Mesenchymal stem cell (in vitro differentiated cells and primary cell): Measurements from ENCODE around the gene RERG.

Source experiments
- DNase-seq: peaks from one replicate; pipeline ENCODE4 v3.0.0-alpha.2; 2013
- H2AFZ ChIP-seq: one replicate; pipeline ENCODE4 v1.6.1; 2013; ENCODE audit warnings: low read depth, mild to moderate bottlenecking, control low read depth, inconsistent platforms, low read length, moderate library complexity
- H2AK5ac ChIP-seq: 2 replicates; pipeline ENCODE4 v1.6.1; 2013; ENCODE audit warnings: low read length, moderate library complexity, mild to moderate bottlenecking, inconsistent platforms; ENCODE audit not compliant: severe bottlenecking
- H2BK120ac ChIP-seq: one replicate; pipeline ENCODE4 v1.6.1; 2013; ENCODE audit warnings: low read depth, mild to moderate bottlenecking, inconsistent platforms, low read length, moderate library complexity
- H2BK12ac ChIP-seq, 2 experiments: one replicate each; pipeline ENCODE4 v1.6.1; 2013; ENCODE audit warnings: inconsistent platforms in 2 of 2, low read length in 2 of 2, mild to moderate bottlenecking in 2 of 2, moderate library complexity in 2 of 2, control low read depth in 1 of 2
- H2BK15ac ChIP-seq: one replicate; pipeline ENCODE4 v1.6.1; 2013; ENCODE audit warnings: mild to moderate bottlenecking, low read depth, inconsistent platforms; ENCODE audit not compliant: poor library complexity, severe bottlenecking
- H2BK5ac ChIP-seq: 2 replicates; pipeline ENCODE4 v1.6.1; 2013; ENCODE audit warnings: low read depth, mild to moderate bottlenecking, low read length, control low read depth, inconsistent platforms; ENCODE audit not compliant: poor library complexity, severe bottlenecking
- H3K14ac ChIP-seq, 2 experiments: one replicate each; pipeline ENCODE4 v1.6.1; 2013; ENCODE audit warnings: inconsistent platforms in 2 of 2, low read length in 2 of 2, control low read depth in 1 of 2, mild to moderate bottlenecking in 1 of 2, moderate library complexity in 1 of 2
- H3K18ac ChIP-seq, 2 experiments: one replicate each; pipeline ENCODE4 v1.6.1; 2013; ENCODE audit warnings: inconsistent platforms in 2 of 2, low read length in 2 of 2, control low read depth in 1 of 2, low read depth in 1 of 2, mild to moderate bottlenecking in 1 of 2
- H3K23ac ChIP-seq, 2 experiments: one replicate each; pipeline ENCODE4 v1.6.1; 2013; ENCODE audit warnings: inconsistent platforms in 2 of 2, low read length in 2 of 2, mild to moderate bottlenecking in 2 of 2, moderate library complexity in 2 of 2, control low read depth in 1 of 2
- H3K27ac ChIP-seq: 2 replicates; pipeline ENCODE4 v1.5.1; 2013; ENCODE audit warnings: mild to moderate bottlenecking, moderate library complexity, low read length, control low read depth, inconsistent platforms; ENCODE audit not compliant: poor library complexity, severe bottlenecking
- H3K27me3 ChIP-seq, 2 experiments: 2 replicates each; pipeline versions ENCODE4 v1.6.1 to v1.7.0; 2013; ENCODE audit warnings: low read length in 2 of 2, mild to moderate bottlenecking in 2 of 2, moderate library complexity in 2 of 2, control low read depth in 1 of 2, inconsistent platforms in 1 of 2; ENCODE audit not compliant: control insufficient read depth in 1 of 2, insufficient read depth in 1 of 2
- H3K36me3 ChIP-seq, 2 experiments: 2 replicates each; pipeline versions ENCODE4 v1.6.1 to v1.7.0; 2013; ENCODE audit warnings: low read length in 2 of 2, control low read depth in 1 of 2, inconsistent platforms in 1 of 2, low read depth in 1 of 2, mild to moderate bottlenecking in 1 of 2; ENCODE audit not compliant: insufficient read depth in 2 of 2, control insufficient read depth in 1 of 2
- H3K4ac ChIP-seq, 2 experiments: one replicate each; pipeline ENCODE4 v1.6.1; 2013; ENCODE audit warnings: inconsistent platforms in 2 of 2, low read length in 2 of 2, mild to moderate bottlenecking in 2 of 2, moderate library complexity in 2 of 2, control low read depth in 1 of 2, low read depth in 1 of 2
- H3K4me1 ChIP-seq: 2 replicates; pipeline ENCODE4 v1.6.1; 2013; ENCODE audit warnings: low read depth, low read length, control low read depth; ENCODE audit not compliant: control insufficient read depth, insufficient read depth
- H3K4me2 ChIP-seq: 2 replicates; pipeline ENCODE4 v1.6.1; 2013; ENCODE audit warnings: low read length, mild to moderate bottlenecking, inconsistent platforms; ENCODE audit not compliant: poor library complexity, severe bottlenecking
- H3K4me3 ChIP-seq, 2 experiments: 2 replicates each; pipeline versions ENCODE4 v1.5.1 to v1.7.0; 2013; ENCODE audit warnings: low read length in 2 of 2, mild to moderate bottlenecking in 2 of 2, control low read depth in 1 of 2, low read depth in 1 of 2; ENCODE audit not compliant: insufficient read depth in 1 of 2
- H3K79me1 ChIP-seq: replicated peaks from 2 replicates; pipeline ENCODE4 v1.6.1; 2013; ENCODE audit warnings: mild to moderate bottlenecking, control low read depth, low read length, inconsistent platforms; ENCODE audit not compliant: poor library complexity, severe bottlenecking
- H3K9ac ChIP-seq: 2 replicates; pipeline ENCODE4 v1.7.0; 2013; ENCODE audit warnings: mild to moderate bottlenecking, low read length, moderate library complexity
- H3K9me3 ChIP-seq: 2 replicates; pipeline ENCODE4 v1.7.0; 2013; ENCODE audit warnings: mild to moderate bottlenecking, low read length; ENCODE audit not compliant: control insufficient read depth
- H4K8ac ChIP-seq: one replicate; pipeline ENCODE4 v1.6.1; 2013; ENCODE audit warnings: inconsistent platforms, mild to moderate bottlenecking, low read length, moderate library complexity
- H4K91ac ChIP-seq: one replicate; pipeline ENCODE4 v1.6.1; 2013; ENCODE audit warnings: mild to moderate bottlenecking, low read length, inconsistent platforms
- WGBS: methylation state at CpG from one replicate; pipeline ENCODE4 v1.1.7; 2013; ENCODE audit warnings: mixed read lengths; 5-methylcytosine and 5-hydroxymethylcytosine counted together

Gene RERG

GRCh38 chr12:15201456-15201855, 19.8 kb downstream of the RERG start:
- DNase-seq = no peak
- no peak overlapping the region for H3K4me3 ChIP-seq
- no peak overlapping the region for H2BK5ac ChIP-seq
- no peak overlapping the region for H3K14ac ChIP-seq
- no peak overlapping the region for H3K4ac ChIP-seq
- H3K9me3 ChIP-seq = no peaks in the 10 kb centered on the region
- no peak overlapping the region for H3K9ac ChIP-seq
- no peak overlapping the region for H2BK12ac ChIP-seq
- no peaks in the 10 kb centered on the region for H3K79me1 ChIP-seq
- no peak overlapping the region for H3K23ac ChIP-seq
- H2BK15ac ChIP-seq = no peak overlapping the region
- H3K4me2 ChIP-seq = no peak overlapping the region
- no peak overlapping the region for H2AFZ ChIP-seq
- no peaks in the 10 kb centered on the region for H3K36me3 ChIP-seq
- no peaks in the 10 kb centered on the region for H3K27me3 ChIP-seq
- no peaks in the 10 kb centered on the region for H3K4me1 ChIP-seq
- no peak overlapping the region for H3K27ac ChIP-seq
- no peak overlapping the region for H4K91ac ChIP-seq
- H2BK120ac ChIP-seq = no peak overlapping the region
- H4K8ac ChIP-seq = no peak overlapping the region
- H2AK5ac ChIP-seq = no peak overlapping the region
- H3K18ac ChIP-seq = no peak overlapping the region

DNA sequence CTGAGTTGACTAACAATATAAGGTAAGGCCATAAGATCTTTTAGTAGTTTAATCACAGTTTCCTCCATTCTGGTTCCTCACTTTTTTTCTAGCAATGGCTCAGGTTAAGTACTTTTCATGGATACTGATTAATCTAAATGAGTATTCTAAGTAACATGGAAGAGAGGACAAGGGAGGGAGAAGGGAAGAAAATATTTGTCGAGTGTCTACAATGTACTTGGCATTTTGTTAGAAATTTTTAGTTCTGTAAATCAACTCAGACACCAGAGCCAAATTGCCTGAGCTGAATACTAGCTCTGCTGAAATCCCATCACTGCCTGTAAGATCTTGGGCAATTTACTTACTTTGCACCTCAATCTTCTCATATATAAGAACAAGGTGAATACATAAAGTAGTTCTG, 20.2 kb downstream of the RERG start:
- no peaks in the 10 kb centered on the region for H3K27me3 ChIP-seq
- H3K9ac ChIP-seq = no peak overlapping the region
- no peaks in the 10 kb centered on the region for H3K4me1 ChIP-seq
- H3K36me3 ChIP-seq = no peaks in the 10 kb centered on the region
- H3K14ac ChIP-seq = no peak overlapping the region
- H2BK5ac ChIP-seq = no peak overlapping the region
- H3K79me1 ChIP-seq = no peaks in the 10 kb centered on the region
- H3K9me3 ChIP-seq = no peaks in the 10 kb centered on the region
- no peak overlapping the region for H3K23ac ChIP-seq
- no peak overlapping the region for H4K8ac ChIP-seq
- no peak overlapping the region for H2BK15ac ChIP-seq
- DNase-seq = no peak
- H3K27ac ChIP-seq = no peak overlapping the region
- H4K91ac ChIP-seq = no peak overlapping the region
- H3K4me2 ChIP-seq = no peak overlapping the region
- 100% methylated on average over 1 of the region's 1 CpG for WGBS
- H2BK12ac ChIP-seq = no peak overlapping the region
- H3K18ac ChIP-seq = no peak overlapping the region
- H2AFZ ChIP-seq = no peak overlapping the region
- H3K4me3 ChIP-seq = no peak overlapping the region
- no peak overlapping the region for H3K4ac ChIP-seq
- H2BK120ac ChIP-seq = no peak overlapping the region
- no peak overlapping the region for H2AK5ac ChIP-seq

DNA sequence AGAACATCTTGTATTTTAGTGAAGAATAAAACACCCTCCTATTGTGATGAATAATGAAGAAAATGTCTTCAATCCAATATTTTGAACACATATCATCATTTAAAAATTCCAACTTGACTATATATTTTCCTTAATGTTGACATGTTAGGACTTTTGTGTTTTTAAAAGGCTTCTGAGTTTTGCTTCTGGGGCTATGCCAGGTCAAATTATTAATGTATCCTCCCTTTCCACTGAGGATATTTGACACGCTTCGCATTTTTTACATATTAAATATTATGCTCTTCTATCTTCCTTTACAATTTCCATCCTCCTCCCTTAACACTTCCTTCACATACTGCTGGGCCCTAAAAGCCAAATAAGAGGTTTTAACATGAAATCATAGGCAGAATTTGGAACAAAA, 20.6 kb downstream of the RERG start:
- Histone ChIP-seq H4K8ac (no peak overlapping the region), H3K23ac (no peak overlapping the region), H3K9me3 (no peaks in the 10 kb centered on the region), H3K18ac (no peak overlapping the region), H2BK5ac (no peak overlapping the region), H3K14ac (no peak overlapping the region), H3K79me1 (no peaks in the 10 kb centered on the region), H2BK15ac (no peak overlapping the region), H3K27me3 (no peaks in the 10 kb centered on the region), H4K91ac (no peak overlapping the region), H2BK120ac (no peak overlapping the region), H2AFZ (no peak overlapping the region), H3K36me3 (no peaks in the 10 kb centered on the region), H2BK12ac (no peak overlapping the region), H2AK5ac (no peak overlapping the region), H3K4me3 (no peak overlapping the region), H3K27ac (no peak overlapping the region), H3K9ac (no peak overlapping the region), H3K4ac (no peak overlapping the region), H3K4me1 (no peaks in the 10 kb centered on the region), H3K4me2 (no peak overlapping the region)
- no peak for DNase-seq
- 100% methylated on average over 2 of the region's 2 CpGs for WGBS

DNA sequence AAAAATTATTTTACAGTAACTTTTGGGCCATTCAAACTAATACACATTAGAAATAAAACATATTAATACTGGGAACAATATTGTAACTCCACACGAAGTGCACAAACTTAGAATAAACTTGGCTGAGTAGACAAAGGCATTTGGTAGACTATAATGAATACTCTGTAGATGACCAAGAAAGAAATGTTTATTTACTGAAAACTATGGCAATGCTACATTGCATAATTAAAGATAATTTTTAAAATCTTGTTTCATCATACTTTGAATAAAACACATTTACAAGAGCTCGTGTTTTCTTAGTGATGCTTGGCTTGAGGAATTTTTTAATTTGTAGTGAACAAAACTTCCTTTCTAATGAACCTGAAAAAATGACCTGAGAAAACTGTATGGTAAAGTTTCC, 21.3 kb downstream of the RERG start:
- no peak for DNase-seq
- Histone ChIP-seq H3K23ac (no peak overlapping the region), H2BK15ac (no peak overlapping the region), H3K27ac (no peak overlapping the region), H3K4me2 (no peak overlapping the region), H3K79me1 (no peaks in the 10 kb centered on the region), H2BK120ac (no peak overlapping the region), H4K91ac (no peak overlapping the region), H3K9me3 (no peaks in the 10 kb centered on the region), H3K4ac (no peak overlapping the region), H2AFZ (no peak overlapping the region), H3K4me1 (no peaks in the 10 kb centered on the region), H3K18ac (no peak overlapping the region), H2BK5ac (no peak overlapping the region), H3K27me3 (no peaks in the 10 kb centered on the region), H3K14ac (no peak overlapping the region), H3K4me3 (no peak overlapping the region), H3K9ac (no peak overlapping the region), H2BK12ac (no peak overlapping the region), H2AK5ac (no peak overlapping the region), H3K36me3 (no peaks in the 10 kb centered on the region), H4K8ac (no peak overlapping the region)
- no CpG with 5 or more reads among the region's 2 CpGs for WGBS
